ENCODE measurements around the gene HOXA13.

Gene HOXA13

GRCh38 chr7:27199849-27200760 lies at the start of gene HOXA13:
TSS of gene HOXA13 (minus strand) at chr7:27200091. CDS start at chr7:27200077, 14 bp downstream.
- no peak for DNase-seq

DNA sequence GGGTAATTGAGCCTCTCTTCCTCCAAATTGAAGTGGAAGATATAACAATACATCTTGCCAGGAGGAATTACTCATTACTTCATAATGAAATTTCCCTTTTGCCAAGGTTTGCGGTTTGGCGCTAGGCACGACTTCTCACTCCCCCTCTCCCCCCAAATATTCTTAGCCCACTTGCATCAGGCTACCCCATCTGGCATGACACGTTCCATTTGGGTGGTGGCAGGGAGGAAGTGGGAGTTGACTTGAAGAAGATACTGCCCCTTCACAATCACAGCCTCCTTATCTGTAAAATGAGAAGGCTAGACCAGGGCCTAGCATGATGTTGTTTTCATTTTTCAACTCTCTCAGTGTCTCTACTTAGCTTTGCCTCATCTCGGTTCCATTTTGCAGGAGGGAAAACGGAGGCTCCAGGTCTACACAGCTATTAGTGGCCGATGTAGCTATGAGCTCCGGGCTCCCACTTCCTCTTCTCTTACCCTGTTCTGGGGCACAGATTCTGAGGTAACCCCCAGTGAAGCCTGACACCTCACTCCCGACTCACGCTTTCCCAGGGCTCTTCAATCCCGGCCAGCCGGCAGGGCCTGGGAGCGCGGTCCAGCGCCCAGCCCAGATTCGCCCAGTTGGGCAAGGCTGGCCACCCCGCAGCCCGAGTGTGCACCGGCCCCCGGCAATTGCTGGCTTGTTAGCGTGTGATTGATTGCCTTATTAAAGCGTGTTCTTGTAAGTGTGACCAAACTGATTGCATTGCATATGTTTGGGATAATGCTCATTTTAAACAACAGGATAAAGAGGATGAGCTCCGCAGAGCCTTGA lies 49.2 kb upstream of the HOXA13 start:
- no peak for DNase-seq

DNA sequence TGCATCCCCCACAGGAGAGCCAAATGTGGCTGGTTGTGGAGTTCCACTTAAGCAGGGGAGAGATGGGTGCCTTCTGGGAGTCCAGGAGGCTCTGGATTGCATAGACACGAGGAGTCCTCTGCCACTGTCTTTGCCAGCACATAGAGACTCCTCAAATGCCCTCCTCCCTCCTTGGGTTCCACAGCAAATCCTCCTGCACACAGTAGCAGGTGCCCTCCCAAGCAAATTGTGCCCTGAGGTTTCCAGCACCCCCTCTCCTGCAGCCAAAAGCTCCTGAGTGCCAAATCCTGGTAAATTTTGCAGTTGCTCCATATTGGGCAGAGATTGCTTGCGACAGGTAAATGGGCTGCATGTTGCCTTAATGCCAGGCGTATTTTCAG lies 48.5 kb upstream of the HOXA13 start:
- no peak for DNase-seq

DNA sequence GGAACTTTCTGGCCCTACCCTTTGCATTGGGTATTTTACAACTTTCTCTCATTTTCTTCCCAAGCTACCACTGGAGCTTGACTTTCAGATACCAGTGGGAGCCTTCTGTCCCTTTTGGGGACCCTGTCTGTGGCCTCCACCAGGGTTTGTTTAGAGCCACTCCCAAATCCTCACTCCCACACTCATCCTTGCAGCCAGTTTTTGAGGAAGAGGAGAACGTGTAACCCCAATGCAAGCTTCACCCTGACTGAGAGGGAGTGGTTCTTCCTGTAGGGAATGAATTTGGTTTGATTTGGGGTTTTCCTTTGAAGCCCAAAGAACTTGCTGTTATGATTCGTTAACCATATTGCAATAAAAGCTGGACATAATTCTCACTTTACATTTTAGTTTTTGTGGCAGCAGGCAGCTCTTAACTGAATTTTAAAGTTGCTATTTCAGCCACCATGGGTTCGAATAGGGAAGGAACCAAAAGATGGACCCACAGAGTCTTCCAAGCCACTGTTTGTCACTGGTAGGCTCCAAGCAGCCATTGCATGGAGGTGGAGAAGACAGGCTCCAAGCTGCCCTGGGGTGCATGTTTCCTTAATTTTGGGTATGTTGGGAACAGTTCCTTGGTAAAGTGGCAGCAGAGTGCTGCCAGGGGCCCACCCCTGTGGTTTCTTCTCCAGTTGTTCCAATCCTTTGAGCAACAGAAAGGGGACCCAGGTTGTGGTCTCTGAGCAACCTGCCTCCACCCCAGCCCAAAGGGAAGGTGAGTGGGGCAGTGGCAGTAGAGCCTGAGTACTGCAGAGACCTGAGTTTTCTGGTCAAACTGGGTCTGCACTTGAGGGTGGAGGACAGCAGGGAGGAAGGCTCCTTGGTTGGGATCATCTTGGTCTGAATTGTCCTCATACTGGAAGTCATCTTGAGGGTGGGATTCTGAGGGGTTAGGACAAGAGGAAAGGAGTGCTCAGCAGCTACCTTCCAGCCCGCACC lies 47.8 kb upstream of the HOXA13 start:
- DNase-seq = no peak

- DNase-seq = no peak
Measured at GRCh38 chr7:27247000-27247399, 47.1 kb upstream of the HOXA13 start.

DNA sequence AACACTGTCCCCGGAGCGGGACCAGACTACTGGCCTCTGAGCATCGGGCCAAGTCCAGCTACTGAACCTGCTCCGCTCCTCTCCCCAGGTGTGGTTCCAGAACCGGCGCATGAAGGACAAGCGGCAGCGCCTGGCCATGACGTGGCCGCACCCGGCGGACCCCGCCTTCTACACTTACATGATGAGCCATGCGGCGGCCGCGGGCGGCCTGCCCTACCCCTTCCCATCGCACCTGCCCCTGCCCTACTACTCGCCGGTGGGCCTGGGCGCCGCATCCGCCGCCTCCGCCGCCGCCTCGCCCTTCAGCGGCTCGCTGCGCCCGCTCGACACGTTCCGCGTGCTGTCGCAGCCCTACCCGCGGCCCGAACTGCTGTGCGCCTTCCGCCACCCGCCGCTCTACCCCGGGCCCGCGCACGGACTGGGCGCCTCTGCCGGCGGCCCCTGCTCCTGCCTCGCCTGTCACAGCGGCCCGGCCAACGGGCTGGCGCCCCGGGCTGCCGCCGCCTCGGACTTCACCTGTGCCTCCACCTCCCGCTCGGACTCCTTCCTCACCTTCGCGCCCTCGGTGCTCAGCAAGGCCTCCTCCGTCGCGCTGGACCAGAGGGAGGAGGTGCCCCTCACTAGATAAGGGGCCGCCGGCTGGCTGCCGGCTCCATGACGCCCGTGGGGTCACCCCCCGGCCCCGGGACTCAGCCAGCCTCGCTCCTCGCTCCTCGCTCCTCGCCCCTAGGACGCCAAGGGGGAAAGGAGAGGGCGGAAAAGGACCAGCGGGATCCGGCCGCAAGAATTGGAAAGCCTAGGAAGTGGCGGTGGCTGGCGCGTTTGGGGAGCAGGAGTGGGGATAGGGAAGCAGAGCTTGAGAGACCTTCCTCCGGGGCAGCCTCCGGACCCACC lies 46.2 kb upstream of the HOXA13 start:
- no peak for DNase-seq

GRCh38 chr7:27245124-27245797 lies 45.4 kb upstream of the HOXA13 start:
- DNase-seq = no peak

DNA sequence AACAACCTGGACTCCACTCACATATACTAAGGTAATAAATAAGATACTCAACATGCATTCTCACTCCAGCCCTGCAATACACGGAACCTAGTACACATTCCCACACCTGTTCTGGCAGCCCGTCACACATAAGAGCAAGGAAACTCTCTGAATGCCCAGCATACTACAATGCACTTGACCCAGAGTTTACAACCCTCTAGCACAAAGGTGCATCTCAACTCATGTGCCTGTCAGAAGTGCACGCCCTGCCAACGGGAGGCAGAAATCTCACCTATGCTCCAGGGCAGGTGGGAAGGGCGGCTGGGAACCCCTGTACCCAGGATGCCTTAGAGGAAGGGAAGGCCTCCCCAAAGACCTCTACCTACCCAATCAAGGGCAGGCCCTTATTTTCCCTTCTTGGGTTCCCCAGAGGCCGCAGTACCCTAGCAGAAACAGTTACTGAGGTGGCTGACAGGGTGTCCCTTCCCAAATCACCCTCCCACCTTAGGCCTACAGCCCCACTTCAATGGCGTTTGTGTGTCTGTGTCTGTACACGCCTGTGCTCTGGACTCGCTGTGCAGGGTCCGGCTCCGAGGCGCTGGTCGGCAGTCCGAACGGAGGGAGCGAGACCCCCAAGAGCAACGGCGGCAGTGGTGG lies 44.7 kb upstream of the HOXA13 start:
- no peak for DNase-seq

DNA sequence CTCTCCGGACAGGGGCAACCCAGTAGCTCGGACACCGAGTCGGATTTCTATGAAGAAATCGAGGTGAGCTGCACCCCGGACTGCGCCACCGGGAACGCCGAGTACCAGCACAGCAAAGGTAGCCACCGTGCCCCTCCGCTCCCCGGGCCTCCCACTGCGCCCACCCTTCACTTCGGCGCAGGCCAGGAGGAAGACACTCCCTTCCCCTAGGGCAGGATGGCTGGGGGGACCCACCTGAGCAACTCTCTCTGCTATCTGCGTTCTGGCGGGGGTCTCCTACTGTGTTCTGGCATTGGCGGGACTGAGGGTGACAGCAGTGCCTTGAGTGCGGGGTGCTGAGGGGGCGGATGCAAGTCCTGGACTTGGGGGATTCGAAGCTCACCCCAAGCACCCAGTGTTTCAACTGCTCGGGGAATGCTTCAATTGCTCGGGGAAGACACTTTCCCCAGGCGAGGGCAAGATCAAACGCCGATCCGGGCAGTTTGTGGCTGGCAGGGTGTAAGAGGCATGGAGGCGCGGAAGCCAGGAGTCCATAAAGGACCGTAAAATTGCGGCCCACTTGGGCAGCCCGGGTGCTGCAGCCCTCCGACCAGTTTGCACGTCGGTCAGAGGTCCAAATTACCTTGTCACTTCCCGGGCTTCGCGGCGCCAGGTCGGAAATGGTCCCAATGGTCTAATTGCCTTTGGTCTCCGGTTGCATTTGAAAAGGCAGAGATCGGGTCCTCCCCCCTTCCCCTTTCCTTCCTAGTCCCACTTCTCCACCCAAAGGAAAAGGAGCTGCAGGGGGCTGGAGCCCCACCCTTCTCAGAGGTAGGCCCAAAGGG lies 43.7 kb upstream of the HOXA13 start:
- no peak for DNase-seq

- peak; percentile 58 for DNase-seq
Measured at GRCh38 chr7:27242555-27243339, 42.9 kb upstream of the HOXA13 start, which contains the start of gene EVX1. TSS of gene EVX1 (plus strand) at chr7:27242802. CDS start at chr7:27243031, 229 bp downstream.

- DNase-seq = no peak
Measured at GRCh38 chr7:27242154-27242553, 42.3 kb upstream of the HOXA13 start.

GRCh38 chr7:27241189-27242056 lies 41.5 kb upstream of the HOXA13 start:
- no peak for DNase-seq

- DNase-seq = no peak
Measured at GRCh38 chr7:27240015-27240731, 40.3 kb upstream of the HOXA13 start.

DNA sequence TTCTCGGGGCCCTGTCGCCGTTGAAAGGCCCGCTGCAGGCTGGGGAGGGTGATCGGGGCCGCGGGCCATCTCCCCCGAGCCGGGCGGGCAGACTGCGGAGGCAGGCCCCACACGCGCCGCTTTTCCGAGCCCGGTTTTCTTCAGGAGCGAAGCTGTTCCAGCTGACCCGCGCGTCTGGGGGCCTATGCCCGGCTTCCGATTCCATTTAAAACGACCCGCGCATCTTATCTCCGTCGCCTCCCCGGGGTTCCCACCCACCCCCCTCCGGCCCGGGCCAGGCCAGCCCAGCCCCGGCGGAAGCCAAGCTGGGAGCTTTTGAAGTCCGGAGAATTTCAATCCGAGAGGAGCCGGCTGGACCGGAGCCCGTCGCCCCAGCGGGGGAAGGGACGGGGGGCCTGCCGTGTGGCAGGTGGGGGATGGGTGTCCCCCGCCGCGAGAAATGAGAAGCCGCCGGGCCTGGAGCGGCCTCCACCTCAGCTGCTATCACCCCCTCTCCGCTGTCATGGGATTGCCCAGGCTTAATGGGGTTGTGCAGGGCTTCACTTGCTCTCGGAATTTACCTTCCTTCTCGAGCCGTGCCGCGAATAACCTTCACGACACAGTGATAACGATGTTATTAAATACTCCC lies 39.6 kb upstream of the HOXA13 start:
- DNase-seq = no peak

- no peak for DNase-seq
Measured at GRCh38 chr7:27238979-27239386, 39.1 kb upstream of the HOXA13 start.

DNA sequence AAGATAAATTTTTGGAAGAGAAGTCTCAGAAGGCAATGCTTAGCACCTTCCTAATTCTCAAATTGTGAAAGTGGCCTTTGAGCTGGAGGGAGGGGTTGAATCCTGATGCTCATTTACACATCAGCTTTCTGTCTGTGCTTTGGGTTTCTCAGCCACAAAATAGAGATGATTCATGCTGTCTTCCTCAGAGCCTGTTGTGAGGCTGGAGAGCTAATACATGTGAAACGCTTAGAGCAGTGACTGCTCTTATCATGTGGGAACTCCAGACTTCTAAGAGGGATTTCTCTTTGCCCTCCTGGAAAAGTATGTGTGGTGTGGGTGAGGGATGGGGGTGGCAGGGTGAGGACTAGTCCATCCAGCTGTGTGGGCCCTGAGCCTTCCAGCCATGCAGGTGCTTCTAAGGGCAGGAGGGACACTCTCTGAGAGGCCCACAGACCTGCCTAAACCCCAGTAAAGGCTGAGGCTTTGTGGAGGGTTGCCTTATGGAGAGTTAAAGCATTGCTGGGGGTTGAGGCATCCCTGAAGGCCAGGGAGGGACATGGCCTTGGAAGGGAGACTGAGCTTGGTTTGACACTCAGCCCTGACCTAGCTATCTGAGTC lies 37.9 kb upstream of the HOXA13 start:
- DNase-seq = no peak
